Fibroblast of skin of back (primary cell): ENCODE data around the gene CELSR1.

Experiments used
- DNase-seq: peaks from one replicate; pipeline ENCODE4 v3.0.0-alpha.2; 2013

Gene CELSR1

DNA sequence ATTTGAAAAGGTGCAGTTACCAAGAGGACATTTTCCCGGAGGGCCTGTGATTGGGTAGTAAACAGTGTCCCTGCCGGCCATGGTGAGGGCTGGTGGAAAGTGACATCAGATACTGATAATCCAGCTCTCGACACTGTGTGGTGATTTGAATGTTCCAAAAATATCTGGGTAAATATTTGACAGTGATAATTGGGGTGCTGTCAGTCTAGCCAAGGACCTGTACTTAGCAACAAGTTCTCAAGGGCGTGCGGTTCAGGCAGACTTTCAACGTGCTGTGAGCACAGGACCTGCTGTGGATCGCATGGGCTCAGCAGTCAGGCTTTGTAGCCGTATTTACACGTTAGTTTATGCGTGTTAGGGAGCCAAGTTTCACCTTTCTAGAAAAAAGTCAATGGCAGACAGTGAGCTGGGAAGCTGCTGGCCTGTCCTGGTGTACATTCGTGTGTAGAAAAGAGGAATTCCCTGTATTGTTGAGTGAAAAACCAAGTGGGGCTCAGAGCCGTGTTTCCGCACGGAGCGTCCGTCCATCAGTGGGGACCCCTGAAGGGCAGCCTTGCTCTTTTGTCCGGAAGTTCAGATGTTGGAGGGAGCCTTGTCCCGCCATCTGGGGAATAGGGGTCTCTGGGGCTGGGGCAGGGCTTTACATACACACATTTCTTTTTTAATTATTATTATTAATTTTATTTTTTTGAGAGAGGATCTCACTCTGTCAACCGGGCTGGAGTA lies 190.6 kb downstream of the CELSR1 start:
- no peak for DNase-seq

DNA sequence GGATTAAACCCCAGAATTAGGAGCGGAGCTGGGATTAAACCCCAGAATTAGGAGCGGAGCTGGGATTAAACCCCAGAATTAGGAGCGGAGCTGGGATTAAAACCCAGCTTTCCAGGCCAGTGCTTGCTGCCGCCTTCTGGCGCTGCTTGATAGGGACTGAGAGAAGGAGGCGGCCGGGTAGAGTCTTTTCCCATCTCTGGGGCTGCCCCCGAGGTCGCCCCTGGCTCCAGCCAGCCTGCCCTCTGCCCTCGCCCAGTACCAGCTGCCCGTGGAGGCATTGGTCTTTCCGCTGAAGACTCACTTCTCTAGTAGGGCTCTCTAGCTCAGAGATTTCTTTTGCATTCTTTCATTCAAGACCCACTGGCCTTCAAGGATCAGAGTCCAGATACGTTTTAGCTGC lies 196.7 kb downstream of the CELSR1 start:
- no peak for DNase-seq

DNA sequence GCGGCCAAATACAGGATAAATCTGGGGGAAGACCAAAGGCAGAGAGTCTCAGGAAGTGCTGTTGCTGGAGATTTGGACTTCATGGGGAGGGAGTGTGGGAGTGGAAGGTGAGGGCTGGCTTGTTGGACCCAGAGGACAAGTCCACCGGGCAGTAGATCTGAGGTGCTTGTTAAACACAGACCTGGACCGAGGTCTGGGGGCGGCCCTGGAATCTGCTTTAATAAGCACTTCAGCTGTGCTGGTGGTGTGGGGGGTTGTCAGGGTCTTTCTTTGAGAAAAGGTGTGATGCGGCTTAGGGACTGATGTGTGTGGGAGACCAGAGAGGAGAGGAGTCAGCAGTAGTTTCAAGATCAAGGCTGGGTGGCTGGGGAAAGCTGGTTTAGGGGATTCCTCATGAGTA lies 197.5 kb downstream of the CELSR1 start:
- DNase-seq = no peak

DNA sequence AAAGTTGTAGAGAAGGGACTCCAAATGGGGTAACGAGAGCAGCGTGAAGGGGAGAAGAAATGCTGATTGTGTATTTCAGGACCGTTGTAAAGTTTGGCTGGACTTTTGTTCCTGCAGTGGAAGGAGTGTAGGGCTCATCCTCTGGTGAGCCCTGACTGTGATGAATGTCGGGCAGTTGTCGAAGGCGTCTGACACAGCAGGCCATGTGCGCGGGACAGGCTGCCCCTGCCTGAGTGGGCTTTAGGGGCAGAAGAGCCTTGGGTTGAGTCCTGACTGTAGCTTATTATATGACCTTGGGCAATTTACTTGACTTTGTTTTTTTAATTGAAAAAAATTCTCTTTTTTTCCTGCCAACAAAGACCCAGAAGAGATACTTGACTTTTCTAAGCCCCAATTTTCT lies 198.8 kb downstream of the CELSR1 start:
- DNase-seq = no peak

DNA sequence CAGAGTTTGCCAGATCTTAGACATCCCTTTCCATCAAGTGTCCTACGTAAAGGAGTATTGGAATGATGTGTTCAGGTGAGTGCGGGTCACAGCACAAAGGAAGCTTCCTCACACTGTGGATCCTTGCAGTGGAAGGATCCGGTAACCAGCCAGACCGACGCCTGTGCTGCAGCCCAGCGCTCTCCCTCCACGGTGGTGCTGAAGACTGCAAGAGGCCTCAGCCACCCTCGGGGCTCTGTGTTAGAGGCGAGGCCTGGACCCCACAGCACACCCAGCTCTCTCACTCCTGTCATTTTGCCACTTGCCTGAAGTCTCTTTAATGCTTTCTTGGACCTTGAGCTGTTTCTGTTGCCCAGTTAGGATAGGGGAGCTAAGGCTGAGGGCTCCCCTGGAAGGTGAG lies 199.6 kb downstream of the CELSR1 start:
- no peak for DNase-seq

DNA sequence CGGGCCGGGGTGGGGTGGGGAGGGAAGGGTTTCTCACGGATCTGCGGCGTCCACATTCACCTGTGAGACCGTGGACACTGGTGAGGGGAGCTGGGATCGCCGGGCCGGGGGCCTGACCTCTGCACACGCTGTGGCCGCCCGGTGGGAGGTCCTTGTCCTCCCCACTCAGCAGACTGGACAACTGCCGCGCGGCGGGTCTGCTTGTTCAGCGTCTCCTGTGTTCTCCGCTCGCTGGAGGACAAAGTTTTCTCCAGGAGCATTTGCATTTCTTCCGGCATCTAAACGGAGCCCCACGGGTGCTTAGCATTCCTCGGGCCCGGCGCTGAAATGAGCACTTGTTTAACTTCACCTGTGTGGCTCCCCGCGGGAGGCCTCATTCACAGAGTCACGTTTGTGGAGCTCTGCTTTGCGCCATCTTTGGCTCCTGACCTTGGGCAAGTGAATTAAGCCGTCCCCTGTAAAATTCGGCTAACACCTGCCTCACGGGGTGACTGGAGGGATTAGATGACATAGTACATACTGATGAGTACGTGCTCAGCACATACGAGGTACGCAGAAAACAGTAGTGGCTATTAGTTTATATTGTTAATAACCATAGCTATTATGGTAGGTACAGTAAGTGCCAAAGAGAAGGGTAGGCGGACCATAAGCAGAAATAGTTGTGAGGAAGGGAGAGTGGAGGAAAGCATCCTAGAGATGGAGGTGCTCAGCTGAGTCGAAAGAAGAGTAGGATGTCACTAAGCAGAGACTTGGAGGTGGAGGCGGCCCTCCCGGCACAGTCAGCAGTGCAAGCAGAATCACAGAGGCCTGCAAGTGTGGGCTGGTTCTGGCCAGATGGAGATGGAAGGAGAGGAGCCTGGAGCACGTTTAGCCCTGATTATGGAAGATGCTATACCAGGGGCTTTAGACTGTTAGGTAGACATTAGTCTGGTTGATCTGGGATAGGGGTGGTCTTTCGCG lies 201.0 kb downstream of the CELSR1 start:
- peak; percentile 11 for DNase-seq

DNA sequence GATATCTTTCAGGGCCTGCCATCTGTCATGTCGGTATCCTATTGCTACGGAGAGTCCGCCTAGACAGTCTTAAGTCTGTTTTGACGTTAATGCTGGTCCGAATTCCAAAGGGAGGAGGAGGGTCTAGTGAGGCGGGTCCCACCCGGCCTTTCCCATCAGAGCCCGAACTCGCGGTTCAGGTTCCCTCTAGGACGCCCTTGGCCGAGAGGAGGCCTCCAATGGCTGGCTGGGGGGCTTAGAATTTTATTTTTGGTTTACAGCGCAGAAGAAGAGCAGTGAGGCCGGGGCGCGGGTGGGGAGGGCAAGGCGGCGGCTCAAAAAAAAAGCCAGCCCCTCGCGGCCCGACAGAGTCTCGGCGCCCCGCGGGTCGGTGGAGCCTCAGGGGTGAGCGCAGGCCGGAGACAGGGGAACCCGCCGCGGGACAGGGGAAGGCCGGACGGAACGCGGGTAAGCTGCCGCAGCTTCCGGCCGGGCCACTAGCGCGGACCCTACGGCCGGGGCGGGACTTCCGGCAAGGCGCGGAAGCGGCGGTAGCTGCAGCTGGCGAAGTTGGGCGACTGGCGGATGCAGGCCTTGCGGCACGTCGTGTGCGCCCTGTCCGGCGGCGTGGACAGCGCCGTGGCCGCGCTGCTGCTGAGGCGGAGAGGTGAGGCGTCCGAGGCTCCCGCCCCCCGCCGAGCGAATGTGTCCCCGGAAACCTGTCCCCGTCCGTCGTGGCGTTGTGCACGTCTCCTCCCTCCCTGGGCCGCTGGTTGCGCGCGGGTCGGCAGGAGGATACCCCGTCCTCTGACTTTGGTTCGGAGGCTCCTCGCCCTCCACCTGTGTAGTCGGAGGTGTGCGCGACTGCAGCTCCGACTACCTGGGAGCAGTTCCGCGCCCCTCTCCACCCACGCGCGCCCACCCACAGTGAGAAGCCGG lies 202.0 kb downstream of the CELSR1 start, which contains the start of gene TRMU:
TSS of gene TRMU (plus strand) at position 514 of the 918 bp plus-strand sequence. CDS start at position 565, 51 bp downstream.
- DNase-seq = peak; percentile 87

DNA sequence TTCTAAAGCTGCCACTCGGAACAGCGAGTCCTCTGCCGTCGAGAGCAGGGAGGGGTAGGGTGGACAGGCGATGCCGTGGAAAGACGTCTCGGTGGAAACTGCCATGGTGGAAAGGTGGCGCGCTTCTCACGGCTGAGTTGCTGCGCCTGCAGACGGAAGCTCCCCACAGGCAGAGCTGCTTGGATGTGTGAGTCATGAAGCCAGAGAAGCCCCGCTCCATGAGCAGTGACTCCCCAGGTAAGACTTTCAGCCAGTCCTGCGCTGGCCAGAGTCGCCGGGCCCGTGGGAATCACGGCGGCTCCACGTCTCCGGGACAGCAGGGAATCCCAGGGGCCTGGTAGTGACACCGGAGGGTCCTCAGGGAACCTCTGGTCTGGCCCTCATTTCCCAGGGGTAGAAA lies 205.9 kb downstream of the CELSR1 start:
- DNase-seq = no peak

DNA sequence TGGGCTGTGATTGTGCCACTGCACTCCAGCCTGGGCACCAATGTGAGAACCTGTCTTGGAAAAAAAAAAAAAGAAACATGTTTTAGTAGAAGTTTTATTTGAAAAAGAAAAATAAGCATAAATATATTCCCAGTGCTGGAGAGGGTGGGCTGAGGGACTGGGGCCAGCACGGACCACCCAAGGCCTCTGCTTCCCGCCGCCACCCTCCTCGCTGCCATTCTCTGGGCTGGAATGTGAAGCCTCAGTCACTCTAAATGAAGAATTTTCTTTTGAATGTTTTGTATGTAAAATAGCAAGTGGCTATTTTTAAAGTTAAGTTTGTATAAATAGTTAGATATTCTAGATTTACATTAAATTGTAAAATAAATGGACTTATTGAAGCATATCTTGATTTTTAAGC lies 207.0 kb downstream of the CELSR1 start:
- no peak for DNase-seq

DNA sequence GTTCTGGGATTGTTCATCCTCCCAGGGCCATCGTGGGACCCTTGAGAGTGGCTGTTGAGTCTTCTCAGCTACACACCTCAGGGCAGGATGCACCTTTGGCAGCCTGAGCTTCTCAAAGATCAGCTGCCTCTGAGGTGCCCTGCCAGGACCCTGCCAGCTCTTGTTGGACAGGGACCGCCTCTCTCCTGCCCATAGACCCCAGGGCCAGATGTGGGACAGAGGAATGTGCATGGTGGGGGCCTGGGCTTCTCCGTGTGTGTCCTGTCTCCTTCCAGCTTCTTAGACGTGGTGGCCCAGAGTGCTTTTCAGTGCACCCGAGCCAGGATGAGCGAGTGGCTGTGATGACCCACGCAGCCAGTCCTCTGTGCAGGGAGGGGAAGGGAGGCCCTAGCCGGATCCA lies 207.8 kb downstream of the CELSR1 start:
- no peak for DNase-seq

DNA sequence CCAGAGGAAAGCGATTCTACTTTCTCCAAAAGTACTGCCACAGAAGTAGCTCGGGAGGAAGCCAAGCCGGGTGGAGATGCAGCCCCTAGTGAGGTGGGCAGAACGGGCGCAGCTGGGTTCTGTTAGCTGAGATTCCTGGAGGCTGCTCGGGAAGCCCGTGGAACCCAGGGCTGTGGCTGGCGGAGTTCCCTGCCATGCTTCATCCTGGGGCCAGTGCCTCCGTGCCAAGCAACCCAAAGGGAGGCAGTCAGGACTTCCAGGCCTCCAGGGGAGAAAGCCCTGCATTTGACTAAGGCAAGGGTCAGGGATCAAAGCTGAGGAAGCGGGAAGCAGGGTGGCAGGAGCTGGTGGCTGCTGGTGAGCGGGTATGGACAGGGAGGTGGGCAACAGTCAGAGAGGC lies 208.6 kb downstream of the CELSR1 start:
- DNase-seq = no peak

DNA sequence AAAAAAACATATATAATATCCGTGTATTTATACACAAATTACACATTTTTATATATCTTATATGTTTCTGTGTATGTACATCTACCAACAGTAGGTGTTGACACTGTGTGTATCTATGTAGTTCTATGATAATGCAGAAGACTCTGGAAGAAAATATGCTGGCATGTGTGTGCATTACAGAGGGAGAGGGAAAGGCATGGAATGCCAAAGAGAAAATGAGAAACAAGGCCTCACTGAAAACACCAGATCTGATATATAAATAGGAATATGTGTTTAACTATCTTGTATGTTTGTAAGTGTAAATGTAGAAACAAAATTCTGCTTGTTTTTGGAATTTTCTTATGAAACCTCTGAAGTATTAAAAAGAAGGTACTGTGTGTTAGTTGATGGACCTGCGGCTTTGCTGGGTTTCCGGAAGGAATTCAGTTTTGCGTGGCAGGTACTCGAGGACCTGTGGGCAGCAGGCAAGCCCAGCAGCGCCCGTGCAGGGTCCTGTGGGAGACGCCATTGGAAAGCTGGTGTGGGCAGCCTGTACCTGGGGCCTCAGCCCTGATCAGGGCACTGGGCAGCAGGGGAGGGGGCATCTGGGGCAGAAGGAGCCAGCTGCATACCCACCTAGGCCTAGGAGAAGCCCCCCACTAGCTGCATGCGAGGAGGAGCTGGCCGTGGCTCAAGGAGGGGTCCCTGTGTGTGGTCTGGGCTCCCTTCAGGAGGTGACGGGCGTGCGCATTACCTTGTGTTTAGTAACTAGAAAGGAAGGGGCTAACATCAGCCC lies 209.5 kb downstream of the CELSR1 start:
- DNase-seq = no peak

DNA sequence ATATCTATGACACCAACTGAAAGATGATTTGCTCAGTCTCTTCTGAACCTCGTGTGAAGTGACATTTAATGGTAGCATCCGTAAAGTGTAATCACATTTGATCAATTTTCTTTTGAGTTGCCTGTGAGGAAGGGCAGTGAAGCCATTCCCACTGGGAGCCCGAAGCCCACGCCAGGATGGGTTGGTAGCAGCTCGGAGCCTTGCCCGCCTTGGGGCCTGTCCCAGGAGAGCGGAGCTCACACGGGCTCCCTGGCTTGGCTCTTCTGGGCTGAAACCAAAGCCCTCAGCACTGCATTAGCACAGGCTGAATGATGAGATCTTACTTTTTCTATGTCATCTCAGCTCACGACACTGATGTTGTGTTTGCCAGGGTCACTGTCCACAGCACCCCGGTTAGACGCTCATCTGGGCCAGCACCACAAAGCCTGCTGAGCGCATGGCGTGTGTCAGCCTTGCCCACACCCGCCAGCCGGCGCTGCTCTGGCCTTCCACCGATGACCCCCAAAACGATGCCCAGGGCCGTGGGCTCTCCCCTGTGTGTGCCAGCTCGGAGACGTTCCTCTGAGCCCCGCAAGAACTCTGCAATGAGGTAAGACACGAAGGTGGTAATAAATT lies 211.2 kb downstream of the CELSR1 start:
- DNase-seq = no peak

DNA sequence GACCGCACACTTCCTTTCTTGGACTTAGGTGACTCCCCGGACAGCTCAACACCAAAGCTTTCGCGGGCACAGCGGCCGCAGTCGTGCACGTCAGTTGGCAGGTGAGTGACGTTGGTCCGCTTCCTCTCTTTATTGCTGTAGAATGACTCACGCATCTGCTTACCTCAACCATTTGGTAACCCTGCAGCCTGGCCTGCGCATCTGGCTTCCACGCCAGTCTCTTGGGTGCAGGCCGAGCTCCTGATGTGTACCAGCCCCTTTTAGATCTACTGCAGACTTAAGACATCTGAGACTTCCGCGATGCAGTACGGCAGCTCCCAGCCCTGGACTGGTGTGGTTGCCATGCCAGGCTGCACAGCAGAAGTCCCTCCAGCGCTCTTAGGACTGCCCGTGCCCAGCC lies 214.3 kb downstream of the CELSR1 start:
- DNase-seq = no peak

DNA sequence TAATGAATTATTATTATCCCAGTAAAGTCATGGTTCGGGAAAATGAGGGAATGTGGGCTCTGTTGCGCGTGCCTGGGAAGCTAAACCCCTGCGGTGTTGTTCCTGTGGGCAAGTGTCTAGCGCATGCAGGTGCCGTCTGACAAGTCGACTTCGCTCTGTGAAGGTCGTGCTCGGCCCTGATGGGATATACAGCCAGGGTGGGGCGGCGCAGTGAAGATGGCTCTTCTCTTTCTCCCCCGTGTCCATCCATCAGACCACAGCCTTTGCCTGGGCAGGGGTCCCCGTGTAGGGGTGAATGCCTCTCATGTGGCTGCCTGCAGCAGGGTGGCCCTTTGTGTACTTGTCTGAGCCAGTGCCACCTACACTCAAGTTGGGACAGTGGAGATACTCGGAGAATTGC lies 214.7 kb downstream of the CELSR1 start:
- no peak for DNase-seq

DNA sequence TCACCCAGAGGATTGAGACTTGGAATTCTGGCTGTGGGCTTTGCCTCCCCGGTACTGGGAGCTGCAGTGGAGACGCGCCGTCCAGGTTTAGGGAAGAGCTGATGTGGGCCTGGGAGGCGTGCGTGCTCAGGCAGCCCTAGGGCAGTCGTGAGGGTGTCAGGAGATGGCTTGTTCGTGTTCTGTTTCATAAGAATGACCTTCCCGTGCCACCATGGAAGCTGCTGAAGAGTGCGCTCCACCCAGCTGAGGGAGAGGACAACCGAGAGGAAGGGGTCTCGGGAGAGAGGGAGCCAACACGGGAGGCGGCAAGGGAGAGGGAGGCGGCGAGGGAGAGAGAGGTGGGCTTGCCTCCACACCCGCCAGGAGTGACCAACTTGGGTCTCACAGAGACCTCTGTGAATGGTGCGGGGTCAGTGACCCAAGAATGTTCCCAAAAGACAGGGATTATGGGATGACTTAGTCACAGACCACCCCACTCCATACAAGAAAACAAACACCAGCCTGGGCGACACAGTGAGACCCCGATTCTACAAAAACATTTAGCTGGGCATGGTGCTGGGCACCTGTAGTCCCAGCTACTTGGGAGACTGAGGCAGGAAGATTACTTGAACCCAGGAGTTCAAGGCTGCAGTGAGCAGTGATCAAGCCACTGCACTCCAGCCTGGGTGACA lies 216.6 kb downstream of the CELSR1 start:
- DNase-seq = no peak

DNA sequence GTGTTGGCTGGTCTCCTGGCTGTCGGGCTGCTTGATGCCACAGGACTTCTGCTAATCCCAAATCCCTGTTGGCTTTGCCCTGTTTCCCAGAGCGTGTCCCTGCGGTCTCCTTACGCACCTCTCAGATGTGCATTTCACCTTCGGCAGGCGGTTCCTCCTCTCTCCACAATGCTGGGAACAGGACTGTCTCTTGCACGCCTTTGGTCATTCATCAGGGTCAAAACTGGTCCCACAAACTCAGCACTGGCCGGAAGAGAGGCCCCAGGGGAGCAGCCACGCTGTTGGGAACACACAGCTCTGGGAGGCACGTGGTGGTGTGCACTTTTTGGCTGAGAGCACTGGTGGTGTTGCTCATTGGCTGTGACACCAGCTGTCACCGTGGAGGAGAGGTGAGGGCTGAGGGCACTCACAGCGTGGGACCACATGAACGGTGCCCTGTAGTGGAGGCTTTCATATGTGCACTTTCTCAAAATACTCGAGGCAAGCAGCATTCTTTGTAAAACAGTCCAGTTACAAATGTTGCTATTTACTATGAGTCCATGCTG lies 217.2 kb downstream of the CELSR1 start:
- no peak for DNase-seq

DNA sequence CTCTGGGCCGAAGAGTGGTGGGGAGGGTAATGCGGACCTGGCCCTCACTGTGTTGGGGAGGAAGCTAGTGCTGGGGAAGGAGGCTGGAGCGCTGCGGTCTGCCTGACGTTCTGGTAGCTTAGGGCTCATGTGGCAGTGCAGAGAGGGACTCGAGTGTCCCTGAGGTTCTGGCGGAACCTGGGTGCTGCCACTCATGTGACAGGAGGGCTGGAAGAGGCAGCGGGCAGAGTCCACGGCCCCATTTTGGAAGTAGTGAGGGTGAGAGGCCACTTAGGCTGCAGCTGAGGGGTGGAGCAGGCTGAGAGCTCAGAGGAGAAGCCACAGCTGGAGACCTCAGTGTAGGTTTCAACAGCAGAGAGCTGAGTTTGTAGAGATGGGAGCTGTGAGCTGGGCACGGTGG lies 218.1 kb downstream of the CELSR1 start:
- no peak for DNase-seq

DNA sequence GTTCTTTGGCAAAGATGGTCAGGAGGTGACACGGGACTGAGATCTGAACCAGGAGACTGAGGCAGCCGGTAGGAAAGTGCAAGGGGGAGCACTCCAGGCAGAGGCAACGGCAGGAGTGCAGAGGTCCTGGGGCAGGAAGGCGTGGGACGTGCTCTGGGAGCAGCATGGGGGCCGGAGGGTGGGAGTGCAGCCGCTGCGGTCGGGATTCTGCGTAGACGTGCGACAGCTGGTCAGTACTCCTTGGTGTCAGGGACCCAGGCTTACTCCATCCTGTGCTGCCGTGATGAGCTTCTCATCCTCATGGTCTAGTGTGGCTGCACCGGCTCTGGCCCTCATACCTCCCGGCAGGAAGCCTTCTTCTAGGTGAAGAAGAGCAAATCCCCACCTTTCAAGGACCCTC lies 218.8 kb downstream of the CELSR1 start:
- no peak for DNase-seq

DNA sequence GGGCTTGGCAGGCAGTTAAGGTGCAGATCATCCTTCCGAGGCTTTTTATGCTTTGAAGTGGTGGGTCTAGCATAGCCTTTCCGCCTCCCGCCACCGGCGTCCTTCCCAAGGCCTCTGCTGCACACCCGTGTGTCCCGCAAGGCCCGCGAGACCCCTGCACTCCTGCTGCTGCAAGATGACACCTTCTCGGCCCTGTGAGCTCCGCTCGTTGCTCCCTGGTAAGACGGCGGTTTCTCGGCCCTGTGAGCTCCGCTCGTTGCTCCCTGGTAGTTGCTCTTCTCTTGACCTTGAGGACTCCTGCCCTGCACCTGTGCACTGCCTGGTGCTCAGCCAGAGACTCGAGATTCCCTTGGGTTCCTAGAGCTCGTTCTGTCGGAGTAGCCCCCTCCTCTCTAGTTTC lies 219.8 kb downstream of the CELSR1 start:
- DNase-seq = no peak

DNA sequence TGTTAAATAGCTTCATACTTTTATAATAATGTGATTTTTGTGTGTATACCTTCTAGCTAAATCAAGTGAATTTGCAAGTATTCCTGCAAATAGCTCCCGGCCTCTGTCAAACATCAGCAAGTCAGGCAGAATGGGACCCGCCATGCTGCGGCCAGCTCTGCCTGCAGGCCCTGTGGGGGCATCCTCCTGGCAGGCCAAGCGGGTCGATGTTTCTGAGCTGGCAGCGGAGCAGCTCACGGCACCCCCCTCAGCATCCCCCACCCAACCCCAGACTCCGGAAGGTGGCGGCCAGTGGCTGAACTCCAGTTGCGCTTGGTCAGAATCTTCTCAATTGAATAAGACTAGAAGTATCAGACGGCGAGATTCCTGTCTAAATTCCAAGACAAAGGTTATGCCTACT lies 221.4 kb downstream of the CELSR1 start:
- no peak for DNase-seq
